GM12878 (cell line): ENCODE data around the gene HNRNPA2B1. TPM values are rescaled to one million over a fixed set of nuclear protein-coding genes. Genes with fewer than 3 reads are reported as not detected.
A peak's percentile ranks its signal among the peaks of the same experiment; 100 is the strongest.

Experiments used
- ATAC-seq: fragments of 200-7000 bp; cut with Tn5 transposase; 3 replicates; pipeline ENCODE4 v1.9.1; 2020; ENCODE audit warnings: mild to moderate bottlenecking, moderate library complexity
- BruUV-seq: library from RNA; stranded (reverse); fragments of 400-500 nt; replicated peaks from 2 replicates; lab custom pipeline; 2021; lab: Mats Ljungman, UMichigan
- CTCF ChIA-PET: fragments of 300-600 bp; sonication (Branson Sonifier 250); formaldehyde crosslinking; extraction: SDS; loops from one replicate; lab custom pipeline; 2021; ENCODE audit warnings: inconsistent platforms; lab: Yijun Ruan, JAX
- POLR2A ChIA-PET: fragments of 350-600 bp; formaldehyde crosslinking; extraction: SDS; loops from one replicate; lab custom pipeline; 2021; ENCODE audit warnings: inconsistent platforms; lab: Charles Lee
- RAD21 ChIA-PET: fragments of 300-600 bp; sonication (Branson Sonifier 250); formaldehyde crosslinking; loops from one replicate; lab custom pipeline; 2023; ENCODE audit warnings: antibody characterized with exemption; ENCODE audit not compliant: unreplicated experiment; lab: Charles Lee
- SMC1A ChIA-PET: fragments of 300-600 bp; sonication (Branson Sonifier 250); formaldehyde crosslinking; loops from one replicate; lab custom pipeline; 2023; ENCODE audit not compliant: unreplicated experiment, uncharacterized antibody; lab: Charles Lee
- DNase-seq: peaks from one replicate; pipeline ENCODE4 v3.0.0-alpha.2; 2011; ENCODE audit warnings: low read depth, low spot score
- FAIRE-seq: peaks from 3 replicates; lab custom pipeline; 2011; peaks lifted over from hg19 to GRCh38; lab: Jason Lieb, UNC
- H2AFZ ChIP-seq: 2 replicates; pipeline ENCODE4 v1.6.0; 2011; ENCODE audit warnings: low read depth, low read length, control low read depth; ENCODE audit not compliant: control insufficient read depth
- H3K27ac ChIP-seq: 2 replicates; pipeline ENCODE4 v1.5.1; 2011; ENCODE audit warnings: control low read depth; ENCODE audit not compliant: control insufficient read depth, insufficient read depth
- H3K27me3 ChIP-seq, 2 experiments: replicated peaks in 1 of 2; 2 replicates each; pipeline versions ENCODE4 v1.6.0 to v1.6.1; 2011; ENCODE audit warnings: low read length in 1 of 2; ENCODE audit not compliant: control insufficient read depth in 2 of 2, insufficient read depth in 2 of 2
- H3K36me3 ChIP-seq, 2 experiments: 2 replicates each; pipeline ENCODE4 v1.5.1; 2011; ENCODE audit warnings: low read length in 1 of 2; ENCODE audit not compliant: control insufficient read depth in 2 of 2, insufficient read depth in 2 of 2
- H3K4me1 ChIP-seq: 2 replicates; pipeline ENCODE4 v1.6.1; 2011; ENCODE audit warnings: mild to moderate bottlenecking, low read length, moderate library complexity, mixed read lengths; ENCODE audit not compliant: control insufficient read depth, insufficient read depth
- H3K4me2 ChIP-seq: 2 replicates; pipeline ENCODE4 v1.6.0; 2011; ENCODE audit warnings: control low read depth; ENCODE audit not compliant: control insufficient read depth, insufficient read depth
- H3K4me3 ChIP-seq: fragments of 200-600 bp; sonication (generic); 2 replicates; pipeline ENCODE4 v1.5.1; 2016
- H3K79me2 ChIP-seq: 2 replicates; pipeline ENCODE4 v1.6.0; 2011; ENCODE audit warnings: low read length; ENCODE audit not compliant: control insufficient read depth, insufficient read depth
- H3K9ac ChIP-seq: 2 replicates; pipeline ENCODE4 v1.8.0; 2011; ENCODE audit warnings: low read length, control low read depth, mixed read lengths; ENCODE audit not compliant: control insufficient read depth, insufficient read depth
- H3K9me3 ChIP-seq: replicated peaks from 3 replicates; pipeline ENCODE4 v1.5.1; 2011; ENCODE audit warnings: mild to moderate bottlenecking, low read length; ENCODE audit not compliant: control insufficient read depth, insufficient read depth
- H4K20me1 ChIP-seq: 2 replicates; pipeline ENCODE4 v1.6.0; 2011; ENCODE audit not compliant: control insufficient read depth, insufficient read depth
- EGR1 ChIP-seq, 2 experiments: IDR thresholded peaks; 1 replicate in 1 of 2; 2 replicates in 1 of 2; pipeline ENCODE4 v1.6.1; 2011 to 2012; ENCODE audit warnings: low read depth in 2 of 2, low read length in 2 of 2, borderline replicate concordance in 1 of 2, mild to moderate bottlenecking in 1 of 2, moderate library complexity in 1 of 2
- ETV6 ChIP-seq, 2 experiments: fragments of 450-650 bp in 1 of 2; IDR thresholded peaks in 1 of 2; conservative IDR thresholded peaks in 1 of 2; 2 replicates each; pipeline ENCODE4 v1.6.1; 2014; ENCODE audit warnings: antibody characterized with exemption in 1 of 2, borderline replicate concordance in 1 of 2, low read depth in 1 of 2, mild to moderate bottlenecking in 1 of 2, moderate library complexity in 1 of 2
- FOXM1 ChIP-seq: IDR thresholded peaks from 2 replicates; pipeline ENCODE4 v1.6.1; 2012; ENCODE audit warnings: low read depth, mild to moderate bottlenecking, inconsistent platforms, low read length, moderate library complexity
- POU2F2 ChIP-seq: IDR thresholded peaks from 3 replicates; pipeline ENCODE4 v1.6.1; 2011; ENCODE audit warnings: low read depth, mild to moderate bottlenecking, low read length, borderline replicate concordance
- PRDM15 ChIP-seq: fragments of 450-650 bp; formaldehyde crosslinking; IDR thresholded peaks from 2 replicates; pipeline ENCODE4 v1.4.0; 2020; ENCODE audit warnings: mild to moderate bottlenecking, moderate library complexity
- RUNX3 ChIP-seq: IDR thresholded peaks from 2 replicates; pipeline ENCODE4 v1.6.1; 2012; ENCODE audit warnings: low read length, inconsistent platforms
- TAF1 ChIP-seq: IDR thresholded peaks from 2 replicates; pipeline ENCODE4 v1.6.1; 2011; ENCODE audit warnings: mild to moderate bottlenecking, low read depth, low read length, borderline replicate concordance
- TCF3 ChIP-seq: IDR thresholded peaks from 2 replicates; pipeline ENCODE4 v1.6.1; 2012; ENCODE audit warnings: low read depth, mild to moderate bottlenecking, low read length, borderline replicate concordance; ENCODE audit not compliant: insufficient read depth
- ZBED1 ChIP-seq: IDR thresholded peaks from 2 replicates; pipeline ENCODE4 v1.6.1; 2016; ENCODE audit warnings: borderline replicate concordance
- ZBTB4 ChIP-seq: fragments of 450-650 bp; formaldehyde crosslinking; IDR thresholded peaks from 2 replicates; pipeline ENCODE4 v1.4.0; 2022; ENCODE audit warnings: mild to moderate bottlenecking, moderate library complexity
- ZZZ3 ChIP-seq: IDR thresholded peaks from 2 replicates; pipeline ENCODE4 v1.6.1; 2011; ENCODE audit warnings: low read depth; ENCODE audit not compliant: control insufficient read depth, insufficient read length
- WGBS: methylation state at CpG from one replicate; pipeline ENCODE4 v1.1.6; 2016; ENCODE audit warnings: low lambda C conversion rate; ENCODE audit not compliant: insufficient replicate concordance, insufficient coverage; ENCODE audit errors: missing lambda C conversion rate; 5-methylcytosine and 5-hydroxymethylcytosine counted together
- in situ Hi-C: fragments of 300-500 bp; cut with MboI; formaldehyde crosslinking; loops from 9 replicates; pipeline ENCODE4 v1.14.3; 2018; ENCODE audit warnings: mixed read lengths
- intact Hi-C: fragments of 100-400 bp; cut with micrococcal nuclease; formaldehyde crosslinking; loops from one replicate; pipeline ENCODE4 v1.14.2; 2022; ENCODE audit not compliant: unreplicated experiment
- polyA plus RNA-seq, 11 experiments: library from polyadenylated mRNA; depleted of rRNA in 4 of 11; unstranded in 6 of 11; stranded (reverse) in 5 of 11; fragments of >200 nt; fragmentation: Nextera tagmentation in 4 of 11; fragmentation: Illumina TruSeq in 1 of 11; extraction: Ambion mirVana in 4 of 11; extraction: Trizol in 1 of 11; gene quantifications; 1 replicate in 1 of 11; 2 replicates in 10 of 11; pipeline versions ENCODE4 v1.2.1 to v1.2.3, GENCODE V29; 2011 to 2016; ENCODE audit warnings: inconsistent platforms in 2 of 11, missing spikeins in 2 of 11, low read depth in 1 of 11
- total RNA-seq, 4 experiments: library from RNA; depleted of rRNA in 3 of 4; stranded (reverse); fragments of >200 nt in 3 of 4; fragmentation: Illumina TruSeq in 1 of 4; extraction: Trizol in 1 of 4; gene quantifications; 2 replicates each; pipeline versions ENCODE4 v1.2.1 to v1.2.3, GENCODE V29; 2013 to 2021

Gene HNRNPA2B1
- total and polyA plus RNA-seq, 10 of the 15 experiments (the other 5 are each of a cell fraction or from before 2014, with no cell fraction given), result 295 to 1,396 (median 932) TPM

GRCh38 chr7:26188957-26189541 is 11.5 kb downstream of the HNRNPA2B1 start (continued):
- TF ChIP-seq ZBTB4 (CRISPR knock-in tag) (0 out of 2 replicates have a peak, but pooled peaks have one; percentile 70), ZZZ3 (no peak), RUNX3 (0 out of 2 replicates have a peak, but pooled peaks have one; percentile 1)

- H3K4me3 ChIP-seq, result no peak overlapping the region
- POLR2A ChIA-PET, result interaction anchor here (0.6 to 2.6 kb wide), 10 partner anchors 9 to 909 kb away, joined by 3 to 8 read pairs (median 5); no protein-coding TSS in a partner anchor
- 56% methylated on average over 9 of the region's 9 CpGs for WGBS
- TF ChIP-seq TAF1, result peak; percentile 2; the same call in 1 of the 2 replicates
- no peak for TF ChIP-seq ETV6 (conservative IDR thresholded peaks at IDR 0.05 in 1 of 2, IDR thresholded peaks at IDR 0.05 in 1 of 2; ENCODE audit: borderline replicate concordance in 1 of 2, low read depth in 1 of 2)
- peak; percentile 69; the same call in 1 of the 3 replicates for TF ChIP-seq POU2F2
- TF ChIP-seq EGR1 (IDR thresholded peaks at IDR 0.05; ENCODE audit: borderline replicate concordance in 1 of 2, low read depth in 2 of 2, low read length in 2 of 2), result 0 out of 3 replicates have a peak, but pooled peaks of 1 of the 2 experiments have one; percentile 22
- 0 out of 2 replicates have a peak, but pooled peaks have one; percentile 6 for TF ChIP-seq PRDM15 (CRISPR knock-in tag)
- peak; percentile 69 for TF ChIP-seq ZBED1
- TF ChIP-seq FOXM1, result peak; percentile 36
- TF ChIP-seq TCF3, result peak; percentile 8; the same call in 1 of the 2 replicates
These were observed 12.2 kb downstream of the HNRNPA2B1 start for GRCh38 chr7:26188206-26188956.

More at GRCh38 chr7:26188206-26188956, 12.2 kb downstream of the HNRNPA2B1 start:
- no peak overlapping the region for H3K9ac ChIP-seq
- H3K9me3 ChIP-seq, result no peaks in the 10 kb centered on the region
- no peak overlapping the region for H2AFZ ChIP-seq
- no peak overlapping the region for H3K27ac ChIP-seq
- H3K4me1 ChIP-seq, result peaks cover 17% of the 10 kb centered on the region
- no TSS peak for BruUV-seq
- in situ Hi-C loops (no loop called here), intact Hi-C loops (loop anchor here (2.0 kb wide), 1 partner anchor 32 kb away; no protein-coding TSS in a partner anchor)
- SMC1A ChIA-PET, result interaction anchor here (0.9 to 3.3 kb wide), 10 partner anchors 8 to 160 kb away, joined by 3 to 23 read pairs (median 6); no protein-coding TSS in a partner anchor
- H3K36me3 ChIP-seq, result peaks cover 5 to 31% of the 10 kb centered on the region in 2 experiments; a peak in 3 of 4 replicates
- H4K20me1 ChIP-seq, result no peaks in the 10 kb centered on the region; the same call in 1 of the 2 replicates
- no peak for DNase-seq
- peaks cover 33% of the 10 kb centered on the region for H3K79me2 ChIP-seq
- no peak; the same call in 1 of the 3 replicates for ATAC-seq
- no peak for FAIRE-seq
- no peak overlapping the region for H3K4me2 ChIP-seq
- no peaks in the 10 kb centered on the region for H3K27me3 ChIP-seq
- CTCF ChIA-PET, result interaction anchor here (0.7 to 3.0 kb wide), 11 partner anchors 8 to 1072 kb away, joined by 3 to 29 read pairs (median 4); partner anchors contain the start of genes HNRNPA2B1 and NFE2L3
- RAD21 ChIA-PET, result interaction anchor here (0.9 to 2.7 kb wide), 5 partner anchors 9 to 96 kb away, joined by 3 to 13 read pairs (median 5); partner anchors contain the start of gene NFE2L3
